Measurements from ENCODE around the gene TCEANC. TPM values are rescaled to one million over a fixed set of nuclear protein-coding genes. Genes with fewer than 3 reads are reported as not detected.

TCEANC gene
- polyA plus RNA-seq, 3 donors, result 0.97 to 3.1 (median 1.2) TPM

DNA sequence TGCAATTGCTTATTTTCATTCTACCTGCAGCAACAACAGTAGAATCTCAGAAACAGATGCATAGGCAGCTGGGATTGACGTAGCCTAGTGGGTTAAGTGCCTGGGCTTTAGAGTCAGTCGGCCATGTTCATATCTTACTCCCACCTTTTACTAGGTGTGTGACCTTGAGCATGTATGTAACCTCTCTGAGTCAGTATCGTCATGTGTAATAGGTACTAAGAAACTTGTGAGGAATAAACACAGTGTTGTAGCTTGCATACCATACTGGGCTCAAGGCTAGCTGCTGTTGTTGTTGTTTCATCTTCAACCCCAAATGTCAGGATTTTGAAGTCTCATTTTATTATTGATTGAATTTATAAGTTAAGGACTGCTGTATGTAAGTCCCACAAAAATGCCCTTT is 50.2 kb downstream of the TCEANC start:
- no peak overlapping the region for H3K27ac ChIP-seq (ENCODE audit: low read depth, low read length)

GRCh38 chrX:13703589-13703988 is 50.6 kb downstream of the TCEANC start:
- no peak overlapping the region for H3K27ac ChIP-seq (ENCODE audit: low read depth, low read length)
- WGBS, 3 donors, result 49 to 79% (median 56%) methylated on average over 3 of the region's 3 CpGs

More for the DNA sequence above, 50.2 kb downstream of the TCEANC start:
- WGBS, 3 donors, result 32 to 90% (median 79%) methylated on average over 3 of the region's 3 CpGs

DNA sequence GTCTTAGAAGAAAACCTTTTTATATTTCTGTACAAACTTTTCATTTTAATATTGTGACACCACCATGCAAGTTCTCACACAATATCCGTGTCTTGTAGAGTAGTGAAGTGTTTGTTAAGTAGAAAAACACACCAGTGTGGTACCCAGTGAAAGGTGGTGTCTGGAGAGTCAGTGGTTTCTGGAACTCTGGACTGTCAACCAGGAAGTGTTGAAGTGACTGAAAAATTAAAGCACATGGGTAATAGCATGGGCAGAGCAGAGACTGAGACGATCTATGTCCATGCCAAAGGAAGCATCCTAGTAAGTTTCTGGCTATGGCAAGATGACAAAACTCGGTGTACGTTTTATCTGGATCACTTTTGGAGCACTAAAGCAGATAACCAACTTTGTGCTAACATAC is 58.2 kb downstream of the TCEANC start:
- no peak overlapping the region for H3K27ac ChIP-seq (ENCODE audit: low read depth, low read length)
- WGBS, 3 donors, result 70 to 80% (median 76%) methylated on average over 4 of the region's 4 CpGs

Other genes starting within 250 kb of the TCEANC start
- 1 to 10 TPM in 2 of 3 donors, under 1 TPM in 1; 0.06 to 3.3 (median 1.2) TPM for gene EGFL6, start 83.5 kb upstream of the TCEANC start, polyA plus RNA-seq
- gene RAB9A, start 36.0 kb downstream of the TCEANC start, polyA plus RNA-seq, result 10 to 100 TPM; 14.2 to 24.3 (median 23.5) TPM
- 1 to 10 TPM; 3.3 to 3.9 (median 3.5) TPM for gene TRAPPC2, start 81.5 kb downstream of the TCEANC start, polyA plus RNA-seq
- gene OFD1, start 81.6 kb downstream of the TCEANC start, polyA plus RNA-seq, result 10 to 100 TPM in 1 of 3 donors, 1 to 10 TPM in 2; 8.6 to 24.1 (median 9.3) TPM
- gene GPM6B, start 164.0 kb downstream of the TCEANC start, polyA plus RNA-seq, result 1 to 10 TPM; 1.3 to 2.8 (median 2.1) TPM